GM18499 (cell line): ENCODE data around the gene PNMA6F.

Source experiments
- ATAC-seq: cut with Tn5 transposase; IDR thresholded peaks from one replicate; pipeline ENCODE4 v1.9.1; 2021; ENCODE audit warnings: moderate number of reproducible peaks; ENCODE audit not compliant: insufficient read depth, unreplicated experiment

Gene PNMA6F

GRCh38 chrX:153321381-153322124 lies at the start of gene PNMA6F:
TSS of gene PNMA6F (minus strand) at chrX:153321767. CDS start at chrX:153320674, 1,093 bp downstream.
- ATAC-seq: no peak

- no peak for ATAC-seq
Observed at GRCh38 chrX:153371256-153371655, 49.7 kb upstream of the PNMA6F start.

GRCh38 chrX:153370293-153371055 lies 48.9 kb upstream of the PNMA6F start:
- ATAC-seq: no peak

- ATAC-seq: no peak
Observed at GRCh38 chrX:153366878-153367538, 45.4 kb upstream of the PNMA6F start.

GRCh38 chrX:153366119-153366518 lies 44.6 kb upstream of the PNMA6F start:
- no peak for ATAC-seq

GRCh38 chrX:153365670-153366069 lies 44.1 kb upstream of the PNMA6F start:
- peak; percentile 70 for ATAC-seq

GRCh38 chrX:153361781-153362397 lies 40.3 kb upstream of the PNMA6F start:
- ATAC-seq: no peak

- ATAC-seq: no peak
Observed at GRCh38 chrX:153357877-153358276, 36.3 kb upstream of the PNMA6F start.

- ATAC-seq: no peak
Observed at GRCh38 chrX:153353416-153353815, 31.8 kb upstream of the PNMA6F start.

- ATAC-seq: no peak
Observed at GRCh38 chrX:153352858-153353257, 31.3 kb upstream of the PNMA6F start.

GRCh38 chrX:153351981-153352380 lies 30.4 kb upstream of the PNMA6F start:
- no peak for ATAC-seq

GRCh38 chrX:153349952-153350351 lies 28.4 kb upstream of the PNMA6F start:
- ATAC-seq: no peak

GRCh38 chrX:153348421-153348820 lies 26.9 kb upstream of the PNMA6F start:
- no peak for ATAC-seq

GRCh38 chrX:153347530-153347929 lies 26.0 kb upstream of the PNMA6F start:
- no peak for ATAC-seq

GRCh38 chrX:153343674-153344073 lies 22.1 kb upstream of the PNMA6F start:
- no peak for ATAC-seq

GRCh38 chrX:153342762-153343558 lies 21.4 kb upstream of the PNMA6F start:
- ATAC-seq: no peak

- ATAC-seq: no peak
Observed at GRCh38 chrX:153340111-153340510, 18.5 kb upstream of the PNMA6F start.

- ATAC-seq: no peak
Observed at GRCh38 chrX:153339662-153340061, 18.1 kb upstream of the PNMA6F start.

- ATAC-seq: no peak
Observed at GRCh38 chrX:153338836-153339235, 17.3 kb upstream of the PNMA6F start.

- no peak for ATAC-seq
Observed at GRCh38 chrX:153336988-153337387, 15.4 kb upstream of the PNMA6F start.
